Astrocyte (in vitro differentiated cells and primary cell): ENCODE measurements around the gene CYP4X1. TPM values are rescaled to one million over a fixed set of nuclear protein-coding genes. Genes with fewer than 3 reads are reported as not detected.
"Not testable (repeated sequence)": the region's sequence is repeated elsewhere in the genome, so short reads cannot be mapped to it uniquely, and the experiment has no call there.

ENCODE experiments used
- DNase-seq: peaks from one replicate; pipeline ENCODE4 v3.0.0-alpha.2; 2010; ENCODE audit warnings: low read depth
- FAIRE-seq: peaks from 2 replicates; lab custom pipeline; 2011; peaks lifted over from hg19 to GRCh38; lab: Jason Lieb, UNC
- H2AFZ ChIP-seq: 2 replicates; pipeline ENCODE4 v1.6.0; 2012; ENCODE audit warnings: low read depth, low read length, inconsistent platforms
- H3K27ac ChIP-seq: 2 replicates; pipeline ENCODE4 v1.5.1; 2011; ENCODE audit warnings: low read depth, low read length, inconsistent platforms
- H3K27me3 ChIP-seq: 2 replicates; pipeline ENCODE4 v1.6.0; 2011; ENCODE audit warnings: low read length, inconsistent platforms; ENCODE audit not compliant: insufficient read depth
- H3K36me3 ChIP-seq: 2 replicates; pipeline ENCODE4 v1.5.1; 2011; ENCODE audit warnings: low read length, inconsistent platforms; ENCODE audit not compliant: insufficient read depth
- H3K4me1 ChIP-seq: 2 replicates; pipeline ENCODE4 v1.5.1; 2011; ENCODE audit warnings: low read length, inconsistent platforms; ENCODE audit not compliant: insufficient read depth
- H3K4me2 ChIP-seq: 2 replicates; pipeline ENCODE4 v1.6.0; 2012; ENCODE audit warnings: low read length, inconsistent platforms
- H3K4me3 ChIP-seq: 2 replicates; pipeline ENCODE4 v1.5.1; 2011; ENCODE audit warnings: low read depth, mild to moderate bottlenecking, low read length, inconsistent platforms; ENCODE audit not compliant: insufficient read depth
- H3K79me2 ChIP-seq: 2 replicates; pipeline ENCODE4 v1.6.0; 2012; ENCODE audit warnings: mild to moderate bottlenecking, low read length, inconsistent platforms; ENCODE audit not compliant: insufficient read depth
- H3K9ac ChIP-seq: 2 replicates; pipeline ENCODE4 v1.6.0; 2012; ENCODE audit warnings: mild to moderate bottlenecking, low read length, inconsistent platforms
- H3K9me3 ChIP-seq: 2 replicates; pipeline ENCODE4 v1.5.1; 2012; ENCODE audit warnings: low read depth, mild to moderate bottlenecking, low read length, inconsistent platforms; ENCODE audit not compliant: insufficient read depth
- H4K20me1 ChIP-seq: 2 replicates; pipeline ENCODE4 v1.6.0; 2012; ENCODE audit warnings: low read length, inconsistent platforms; ENCODE audit not compliant: insufficient read depth
- H3K27ac Mint-ChIP-seq: one replicate; pipeline ENCODE4 v1.8.0; 2021; ENCODE audit warnings: mild to moderate bottlenecking, mixed read lengths; ENCODE audit not compliant: unreplicated experiment
- H3K27me3 Mint-ChIP-seq: one replicate; pipeline ENCODE4 v1.8.0; 2021; ENCODE audit warnings: low read depth, mixed read lengths; ENCODE audit not compliant: unreplicated experiment
- H3K36me3 Mint-ChIP-seq: one replicate; pipeline ENCODE4 v1.8.0; 2021; ENCODE audit warnings: low read depth, mixed read lengths; ENCODE audit not compliant: unreplicated experiment
- H3K4me1 Mint-ChIP-seq: one replicate; pipeline ENCODE4 v1.8.0; 2021; ENCODE audit warnings: low read depth, mixed read lengths; ENCODE audit not compliant: unreplicated experiment
- H3K4me3 Mint-ChIP-seq: one replicate; pipeline ENCODE4 v1.8.0; 2021; ENCODE audit warnings: mild to moderate bottlenecking, moderate library complexity, mixed read lengths; ENCODE audit not compliant: unreplicated experiment
- H3K9me3 Mint-ChIP-seq: one replicate; pipeline ENCODE4 v1.8.0; 2021; ENCODE audit warnings: mild to moderate bottlenecking, mixed read lengths; ENCODE audit not compliant: unreplicated experiment
- CTCF ChIP-seq: IDR thresholded peaks from 2 replicates; pipeline ENCODE4 v1.5.1; 2011; ENCODE audit warnings: low read depth, mild to moderate bottlenecking, inconsistent platforms, low read length, moderate library complexity; ENCODE audit not compliant: insufficient read depth
- EZH2 ChIP-seq: IDR thresholded peaks from 2 replicates; pipeline ENCODE4 v1.6.1; 2012; ENCODE audit warnings: mild to moderate bottlenecking, low read length, inconsistent platforms; ENCODE audit not compliant: insufficient read depth
- total RNA-seq: library from RNA; stranded (reverse); gene quantifications from 2 replicates; pipeline ENCODE4 v1.2.1, GENCODE V29; 2021

The CYP4X1 gene
- total RNA-seq, 1 donor from 2014 or later: not detected

GRCh38 chr1:46983830-46984586, 39.5 kb upstream of the CYP4X1 start:
- no peak for FAIRE-seq
- H2AFZ ChIP-seq: no peak overlapping the region
- Mint-ChIP-seq H3K4me3 (no peak overlapping the region), H3K36me3 (no peaks in the 10 kb centered on the region), H3K9me3 (peaks cover 6% of the 10 kb centered on the region), H3K27ac (no peak overlapping the region), H3K4me1 (peaks cover 9% of the 10 kb centered on the region), H3K27me3 (peaks cover 18% of the 10 kb centered on the region)
- no peak overlapping the region for H3K9ac ChIP-seq
- no peak overlapping the region for H3K27ac ChIP-seq
- H4K20me1 ChIP-seq: no peaks in the 10 kb centered on the region
- peak overlapping the region; percentile 46 for H3K4me2 ChIP-seq
- no peak overlapping the region for H3K4me3 ChIP-seq
- no peaks in the 10 kb centered on the region for H3K9me3 ChIP-seq
- H3K27me3 ChIP-seq: no peaks in the 10 kb centered on the region
- no peak for DNase-seq
- TF ChIP-seq CTCF: no peak
- TF ChIP-seq EZH2: no peak
- no peaks in the 10 kb centered on the region for H3K79me2 ChIP-seq
- peaks cover 2% of the 10 kb centered on the region for H3K4me1 ChIP-seq
- H3K36me3 ChIP-seq: no peaks in the 10 kb centered on the region

GRCh38 chr1:46990541-46990940, 32.9 kb upstream of the CYP4X1 start:
- not testable (repeated sequence) for H3K36me3 Mint-ChIP-seq, H4K20me1 ChIP-seq, H3K27me3 ChIP-seq, H3K9me3 ChIP-seq, H3K4me3 ChIP-seq, H3K4me1 ChIP-seq, H3K4me3 Mint-ChIP-seq, H3K4me2 ChIP-seq, H3K27ac ChIP-seq, DNase-seq, H3K27ac Mint-ChIP-seq, H3K4me1 Mint-ChIP-seq, H2AFZ ChIP-seq, H3K79me2 ChIP-seq, H3K36me3 ChIP-seq, H3K9me3 Mint-ChIP-seq, FAIRE-seq, H3K9ac ChIP-seq
- H3K27me3 Mint-ChIP-seq: peaks cover 16% of the 10 kb centered on the region

GRCh38 chr1:46991083-46991923, 32.2 kb upstream of the CYP4X1 start:
- Histone ChIP-seq H3K9me3 (peaks cover 3% of the 10 kb centered on the region), H3K79me2 (no peaks in the 10 kb centered on the region), H3K9ac (no peak overlapping the region), H2AFZ (no peak overlapping the region), H3K27me3 (no peaks in the 10 kb centered on the region), H4K20me1 (no peaks in the 10 kb centered on the region), H3K4me3 (no peak overlapping the region), H3K4me1 (no peaks in the 10 kb centered on the region), H3K36me3 (no peaks in the 10 kb centered on the region), H3K4me2 (no peak overlapping the region), H3K27ac (no peak overlapping the region)
- no peak overlapping the region for H3K27ac Mint-ChIP-seq
- H3K4me1 Mint-ChIP-seq: no peaks in the 10 kb centered on the region
- DNase-seq (no peak), FAIRE-seq (no peak)
- H3K9me3 Mint-ChIP-seq: peaks cover 3% of the 10 kb centered on the region
- TF ChIP-seq EZH2 (no peak), CTCF (no peak)
- H3K36me3 Mint-ChIP-seq: no peaks in the 10 kb centered on the region
- H3K4me3 Mint-ChIP-seq: no peak overlapping the region
- H3K27me3 Mint-ChIP-seq: peaks cover 18% of the 10 kb centered on the region
